NCI-H146 treated with DMSO at 0.1 percent for 48 hours (cell line): ENCODE results near the gene DIAPH3.

Experiments
- DNase-seq: peaks from one replicate; lab custom pipeline; 2025; ENCODE audit not compliant: unreplicated experiment; lab: John Stamatoyannopoulos, UW

The DIAPH3 gene

GRCh38 chr13:59874973-59875372, 288.8 kb downstream of the DIAPH3 start:
- DNase-seq = no peak

GRCh38 chr13:59873856-59874255, 289.9 kb downstream of the DIAPH3 start:
- no peak for DNase-seq

GRCh38 chr13:59873309-59873708, 290.4 kb downstream of the DIAPH3 start:
- DNase-seq = no peak

- no peak for DNase-seq
Measured at GRCh38 chr13:59867867-59868266, 295.9 kb downstream of the DIAPH3 start.

- no peak for DNase-seq
Measured at GRCh38 chr13:59865398-59865797, 298.3 kb downstream of the DIAPH3 start.

- DNase-seq = no peak
Measured at GRCh38 chr13:59863621-59864020, 300.1 kb downstream of the DIAPH3 start.

GRCh38 chr13:59861676-59862075, 302.1 kb downstream of the DIAPH3 start:
- DNase-seq = no peak

GRCh38 chr13:59856281-59856810, 307.4 kb downstream of the DIAPH3 start:
- no peak for DNase-seq

GRCh38 chr13:59846845-59847620, 316.7 kb downstream of the DIAPH3 start:
- DNase-seq = no peak

- no peak for DNase-seq
Measured at GRCh38 chr13:59843040-59843439, 320.7 kb downstream of the DIAPH3 start.

GRCh38 chr13:59842507-59842906, 321.2 kb downstream of the DIAPH3 start:
- no peak for DNase-seq

- DNase-seq = no peak
Measured at GRCh38 chr13:59839186-59839585, 324.5 kb downstream of the DIAPH3 start.

GRCh38 chr13:59837101-59837500, 326.6 kb downstream of the DIAPH3 start:
- no peak for DNase-seq

GRCh38 chr13:59835569-59835968, 328.2 kb downstream of the DIAPH3 start:
- no peak for DNase-seq

GRCh38 chr13:59834801-59835200, 328.9 kb downstream of the DIAPH3 start:
- no peak for DNase-seq

GRCh38 chr13:59829690-59830089, 334.0 kb downstream of the DIAPH3 start:
- DNase-seq = no peak

- no peak for DNase-seq
Measured at GRCh38 chr13:59823486-59823885, 340.2 kb downstream of the DIAPH3 start.

- DNase-seq = no peak
Measured at GRCh38 chr13:59809564-59809963, 354.2 kb downstream of the DIAPH3 start.

GRCh38 chr13:59806801-59807200, 356.9 kb downstream of the DIAPH3 start:
- DNase-seq = no peak

GRCh38 chr13:59801107-59801880, 362.4 kb downstream of the DIAPH3 start:
- peak; percentile 27 for DNase-seq

- DNase-seq = no peak
Measured at GRCh38 chr13:59793107-59793506, 370.6 kb downstream of the DIAPH3 start.

- DNase-seq = no peak
Measured at GRCh38 chr13:59790626-59791025, 373.1 kb downstream of the DIAPH3 start.
